Heart right ventricle (tissue), 16 donors: ENCODE data around the gene DENND5A. TPM values are rescaled to one million over a fixed set of nuclear protein-coding genes. Genes with fewer than 3 reads are reported as not detected.

Experiments
- ATAC-seq, 8 donors: fragments of 200-7000 bp; cut with Tn5 transposase; one replicate each; pipeline ENCODE4 v1.9.1; 2020; ENCODE audit warnings: mild to moderate bottlenecking in 8 of 8, moderate library complexity in 8 of 8, moderate number of reproducible peaks in 1 of 8
- DNase-seq, 2 donors: peaks; one replicate each; pipeline ENCODE4 v3.0.0-alpha.2; 2020
- H3K27ac ChIP-seq, 10 donors: fragments of 200-600 bp; sonication (generic) in 2 of 10; one replicate each; pipeline versions ENCODE4 v1.5.0 to v1.8.0; 2020 to 2022; ENCODE audit warnings: mild to moderate bottlenecking in 3 of 10
- H3K27me3 ChIP-seq, 7 donors: fragments of 200-600 bp; one replicate each; pipeline ENCODE4 v1.8.0; 2021 to 2022; ENCODE audit warnings: mild to moderate bottlenecking in 2 of 7
- H3K36me3 ChIP-seq, 9 donors: fragments of 200-600 bp; sonication (generic) in 1 of 9; one replicate each; pipeline versions ENCODE4 v1.5.0 to v1.8.0; 2020 to 2022; ENCODE audit warnings: mild to moderate bottlenecking in 2 of 9
- H3K4me1 ChIP-seq, 9 donors: fragments of 200-600 bp; sonication (generic) in 1 of 9; one replicate each; pipeline versions ENCODE4 v1.5.0 to v1.8.0; 2020 to 2022; ENCODE audit warnings: mild to moderate bottlenecking in 4 of 9
- H3K4me3 ChIP-seq, 10 donors: fragments of 200-600 bp; sonication (generic) in 2 of 10; one replicate each; pipeline versions ENCODE4 v1.5.0 to v1.8.0; 2020 to 2022; ENCODE audit warnings: mild to moderate bottlenecking in 7 of 10, moderate library complexity in 2 of 10
- H3K9me3 ChIP-seq, 11 donors: fragments of 200-600 bp in 10 of 11; sonication (generic) in 2 of 11; one replicate each; pipeline versions ENCODE4 v1.5.0 to v1.8.0; 2013 to 2022; ENCODE audit warnings: mild to moderate bottlenecking in 2 of 11, control low read depth in 1 of 11, moderate library complexity in 1 of 11
- CTCF ChIP-seq, 9 donors: fragments of 200-600 bp; sonication (generic) in 2 of 9; IDR thresholded peaks; one replicate each; pipeline versions ENCODE4 v1.5.0 to v1.8.0; 2021 to 2022; ENCODE audit warnings: antibody characterized with exemption in 9 of 9, mild to moderate bottlenecking in 5 of 9, moderate library complexity in 1 of 9
- WGBS, 2 donors: extraction: QIAGEN DNeasy Blood & Tissue Kit; methylation state at CpG; one replicate each; pipeline ENCODE4 v1.1.7; 2013; ENCODE audit warnings: inconsistent platforms in 1 of 2; 5-methylcytosine and 5-hydroxymethylcytosine counted together
- intact Hi-C, 10 donors: fragments of 100-400 bp; cut with DNase I; formaldehyde crosslinking; loops; one replicate each; pipeline versions ENCODE4 v1.11.1 to v1.14.2; 2022
- polyA plus RNA-seq, 2 donors: library from polyadenylated mRNA; stranded (reverse); fragments of 200-250 nt; gene quantifications; one replicate each; pipeline ENCODE4 v1.2.3, GENCODE V29; 2013
- total RNA-seq, 10 donors: library from RNA; stranded (reverse); fragmentation: NEBNext Ultra II Directional in 3 of 10; extraction: Animal tissue kit (Norgen Biotek cat#: 25700) in 3 of 10; gene quantifications; one replicate each; pipeline versions ENCODE4 v1.2.1 to v1.2.4, GENCODE V29; 2021 to 2023
- donor health status: Arrhythmogenic right ventricular cardiomyopathy.
- donor health status: ischemic (EF 13 %, LVEDD 7.1; RV severe dilation, severe dysfunction).
- donor health status: healthy with polysubstance abuse.
- donor health status: DM: no; HTN: yes; CAD: no.
- donor health status: DM: no; HTN: no; CAD: no.
- donor health status: ischemic (EF 25% LVEDD 6.9; RV normal size, moderate dysfunction).
- donor health status: ischemic (EF 25% LVEDD 5.7; RV mildly dilated, moderate dysfunction).
- donor health status: healthy.
- donor health status: DM: yes; HTN: yes; CAD: no.
- donor health status: Ischemic cardiomyopathy.
- donor health status: ischemic (EF 35%, LVEDD 5.7; RV mildly dilated, moderate dysfunction).
- donor health status: nonischemic (EF 11% LVEDD 7.7; RV severe dilation, severe dysfunction).
- donor health status: DM: yes; HTN: yes; CAD: no.
- donor health status: PGD.
- donor health status: ischemic (EF 29% LVEDD 5.4; RV normal size, mild dysfunction).
- donor health status: nonischemic (EF 23%, LVEDD 6.1; RV moderate dilation, normal function).

Gene DENND5A
- total and polyA plus RNA-seq, 12 donors = 48.9 to 178 (median 114) TPM

GRCh38 chr11:9136741-9137140 lies 128.4 kb downstream of the DENND5A start:
- H3K9me3 ChIP-seq = no peaks in the 10 kb centered on the region
- ATAC-seq (no peak), DNase-seq (no peak)
- intact Hi-C loops = loop anchor here (1.0 to 10.0 kb wide), 8 partner anchors 72 to 224 kb away; partner anchors contain the start of gene AKIP1 (in 3 of the 10)
- H3K27ac ChIP-seq = no peak overlapping the region
- H3K4me3 ChIP-seq = no peak overlapping the region
- no peaks in the 10 kb centered on the region for H3K27me3 ChIP-seq
- H3K4me1 ChIP-seq = peaks cover 0 to 35% (median 17%) of the 10 kb centered on the region in 9 donors
- WGBS, 2 donors = 87 to 93% methylated on average over 2 of the region's 2 CpGs
- H3K36me3 ChIP-seq = peaks cover 0 to 93% (median 32%) of the 10 kb centered on the region in 9 donors
- TF ChIP-seq CTCF (IDR thresholded peaks at IDR 0.05) = no peak

- peaks cover 0 to 24% (median 7%) of the 10 kb centered on the region in 9 donors for H3K4me1 ChIP-seq
- H3K9me3 ChIP-seq = no peaks in the 10 kb centered on the region
- 97 to 98% methylated on average over 2 of the region's 2 CpGs for WGBS, 2 donors
- ATAC-seq = no peak
- DNase-seq = no peak
- TF ChIP-seq CTCF (IDR thresholded peaks at IDR 0.05) = no peak
- H3K27me3 ChIP-seq = no peaks in the 10 kb centered on the region
- no peak overlapping the region for H3K27ac ChIP-seq
- no peak overlapping the region for H3K4me3 ChIP-seq
- intact Hi-C loops = loop anchor here in 1 of 10 donors (5.0 to 10.0 kb wide), 3 partner anchors 69 to 219 kb away; partner anchors contain the start of gene AKIP1
- H3K36me3 ChIP-seq = peaks cover 0 to 70% (median 7%) of the 10 kb centered on the region in 9 donors
Measured at GRCh38 chr11:9133956-9134355, 131.2 kb downstream of the DENND5A start.

GRCh38 chr11:9132203-9132878 lies 132.8 kb downstream of the DENND5A start:
- 92 to 94% methylated on average over 5 of the region's 5 CpGs for WGBS, 2 donors
- H3K27me3 ChIP-seq = no peaks in the 10 kb centered on the region
- DNase-seq (no peak), ATAC-seq (no peak)
- H3K9me3 ChIP-seq = no peaks in the 10 kb centered on the region
- H3K4me3 ChIP-seq = no peak overlapping the region
- no peak for TF ChIP-seq CTCF (IDR thresholded peaks at IDR 0.05)
- peaks cover 0 to 8% (median 1%) of the 10 kb centered on the region in 9 donors for H3K4me1 ChIP-seq
- intact Hi-C loops = loop anchor here in 1 of 10 donors (5.0 to 10.0 kb wide), 3 partner anchors 68 to 218 kb away; partner anchors contain the start of gene AKIP1
- H3K27ac ChIP-seq = no peak overlapping the region
- H3K36me3 ChIP-seq = peaks cover 0 to 60% (median 0%) of the 10 kb centered on the region in 9 donors

GRCh38 chr11:9130297-9130696 lies 134.9 kb downstream of the DENND5A start:
- Histone ChIP-seq H3K4me3 (no peak overlapping the region), H3K4me1 (peaks cover 0 to 16% (median 0%) of the 10 kb centered on the region in 9 donors), H3K27me3 (no peaks in the 10 kb centered on the region), H3K36me3 (peaks cover 0 to 40% (median 0%) of the 10 kb centered on the region in 9 donors), H3K9me3 (no peaks in the 10 kb centered on the region), H3K27ac (no peak overlapping the region)
- intact Hi-C loops = loop anchor here in 1 of 10 donors (5.0 to 10.0 kb wide), 3 partner anchors 65 to 215 kb away; partner anchors contain the start of gene AKIP1
- TF ChIP-seq CTCF (IDR thresholded peaks at IDR 0.05) = no peak
- ATAC-seq (no peak), DNase-seq (no peak)
- 85 to 98% methylated on average over 1 of the region's 1 CpG for WGBS, 2 donors
